ENCODE data around the gene NHERF1. TPM values are rescaled to one million over a fixed set of nuclear protein-coding genes. Genes with fewer than 3 reads are reported as not detected.

NHERF1 gene
- total RNA-seq = 62.9 TPM

- no peaks in the 10 kb centered on the region for H3K9me3 ChIP-seq (ENCODE audit: low read depth, low read length)
- H3K27me3 ChIP-seq (ENCODE audit: insufficient read depth, low read length) = no peaks in the 10 kb centered on the region
- peaks cover 84% of the 10 kb centered on the region for H3K4me1 ChIP-seq (ENCODE audit: insufficient read depth, low read length)
- H3K4me3 ChIP-seq (ENCODE audit: low read length) = peak within 1 kb of the TSS; percentile 98
Observed at GRCh38 chr17:74748529-74749278, at the start of gene NHERF1. TSS of gene NHERF1 (plus strand) at chr17:74748628. CDS start at chr17:74748847, 219 bp downstream.

- no peaks in the 10 kb centered on the region for H3K4me1 ChIP-seq (ENCODE audit: insufficient read depth, low read length)
- no peaks in the 10 kb centered on the region for H3K27me3 ChIP-seq (ENCODE audit: insufficient read depth, low read length)
Observed at GRCh38 chr17:74699236-74699635, 49.2 kb upstream of the NHERF1 start.

GRCh38 chr17:74702116-74702871, 46.1 kb upstream of the NHERF1 start:
- Histone ChIP-seq H3K27me3 (ENCODE audit: insufficient read depth, low read length) (no peaks in the 10 kb centered on the region), H3K4me3 (ENCODE audit: low read length) (no peak overlapping the region), H3K9me3 (ENCODE audit: low read depth, low read length) (no peaks in the 10 kb centered on the region), H3K4me1 (ENCODE audit: insufficient read depth, low read length) (no peaks in the 10 kb centered on the region)

More at GRCh38 chr17:74699236-74699635, 49.2 kb upstream of the NHERF1 start:
- no peak overlapping the region for H3K4me3 ChIP-seq (ENCODE audit: low read length)
- H3K9me3 ChIP-seq (ENCODE audit: low read depth, low read length) = no peaks in the 10 kb centered on the region

GRCh38 chr17:74703311-74703710, 45.1 kb upstream of the NHERF1 start:
- no peaks in the 10 kb centered on the region for H3K9me3 ChIP-seq (ENCODE audit: low read depth, low read length)
- no peak overlapping the region for H3K4me3 ChIP-seq (ENCODE audit: low read length)
- no peaks in the 10 kb centered on the region for H3K27me3 ChIP-seq (ENCODE audit: insufficient read depth, low read length)
- H3K4me1 ChIP-seq (ENCODE audit: insufficient read depth, low read length) = no peaks in the 10 kb centered on the region

- Histone ChIP-seq H3K27me3 (ENCODE audit: insufficient read depth, low read length) (no peaks in the 10 kb centered on the region), H3K4me3 (ENCODE audit: low read length) (no peak overlapping the region), H3K4me1 (ENCODE audit: insufficient read depth, low read length) (peaks cover 3% of the 10 kb centered on the region), H3K9me3 (ENCODE audit: low read depth, low read length) (no peaks in the 10 kb centered on the region)
Observed at GRCh38 chr17:74704544-74704943, 43.9 kb upstream of the NHERF1 start.

- H3K27me3 ChIP-seq (ENCODE audit: insufficient read depth, low read length) = no peaks in the 10 kb centered on the region
- H3K9me3 ChIP-seq (ENCODE audit: low read depth, low read length) = no peaks in the 10 kb centered on the region
- H3K4me1 ChIP-seq (ENCODE audit: insufficient read depth, low read length) = peaks cover 34% of the 10 kb centered on the region
- H3K4me3 ChIP-seq (ENCODE audit: low read length) = peak overlapping the region; percentile 47
Observed at GRCh38 chr17:74711058-74711824, 37.2 kb upstream of the NHERF1 start.

- Histone ChIP-seq H3K27me3 (ENCODE audit: insufficient read depth, low read length) (no peaks in the 10 kb centered on the region), H3K9me3 (ENCODE audit: low read depth, low read length) (no peaks in the 10 kb centered on the region), H3K4me3 (ENCODE audit: low read length) (peak overlapping the region; percentile 47), H3K4me1 (ENCODE audit: insufficient read depth, low read length) (peaks cover 34% of the 10 kb centered on the region)
Observed at GRCh38 chr17:74712301-74712700, 36.1 kb upstream of the NHERF1 start.

- Histone ChIP-seq H3K27me3 (ENCODE audit: insufficient read depth, low read length) (no peaks in the 10 kb centered on the region), H3K4me1 (ENCODE audit: insufficient read depth, low read length) (peaks cover 34% of the 10 kb centered on the region), H3K4me3 (ENCODE audit: low read length) (peak within 1 kb of the TSS; percentile 47), H3K9me3 (ENCODE audit: low read depth, low read length) (no peaks in the 10 kb centered on the region)
Observed at GRCh38 chr17:74712756-74713155, 35.7 kb upstream of the NHERF1 start, which contains the start of gene CD300LF. TSS of gene CD300LF (minus strand) at chr17:74712923. CDS start at chr17:74712866, 57 bp downstream.

GRCh38 chr17:74713171-74713755, 35.2 kb upstream of the NHERF1 start:
- H3K4me1 ChIP-seq (ENCODE audit: insufficient read depth, low read length) = peaks cover 34% of the 10 kb centered on the region
- H3K4me3 ChIP-seq (ENCODE audit: low read length) = no peak overlapping the region
- H3K27me3 ChIP-seq (ENCODE audit: insufficient read depth, low read length) = no peaks in the 10 kb centered on the region
- H3K9me3 ChIP-seq (ENCODE audit: low read depth, low read length) = no peaks in the 10 kb centered on the region

- Histone ChIP-seq H3K4me1 (ENCODE audit: insufficient read depth, low read length) (peaks cover 26% of the 10 kb centered on the region), H3K9me3 (ENCODE audit: low read depth, low read length) (no peaks in the 10 kb centered on the region), H3K27me3 (ENCODE audit: insufficient read depth, low read length) (no peaks in the 10 kb centered on the region), H3K4me3 (ENCODE audit: low read length) (no peak overlapping the region)
Observed at GRCh38 chr17:74715144-74715543, 33.3 kb upstream of the NHERF1 start.

GRCh38 chr17:74720506-74720905, 27.9 kb upstream of the NHERF1 start:
- H3K4me3 ChIP-seq (ENCODE audit: low read length) = no peak overlapping the region
- H3K9me3 ChIP-seq (ENCODE audit: low read depth, low read length) = no peaks in the 10 kb centered on the region
- no peaks in the 10 kb centered on the region for H3K27me3 ChIP-seq (ENCODE audit: insufficient read depth, low read length)
- H3K4me1 ChIP-seq (ENCODE audit: insufficient read depth, low read length) = no peaks in the 10 kb centered on the region

GRCh38 chr17:74722782-74723181, 25.6 kb upstream of the NHERF1 start:
- no peaks in the 10 kb centered on the region for H3K9me3 ChIP-seq (ENCODE audit: low read depth, low read length)
- H3K4me3 ChIP-seq (ENCODE audit: low read length) = no peak overlapping the region
- no peaks in the 10 kb centered on the region for H3K27me3 ChIP-seq (ENCODE audit: insufficient read depth, low read length)
- no peaks in the 10 kb centered on the region for H3K4me1 ChIP-seq (ENCODE audit: insufficient read depth, low read length)

- Histone ChIP-seq H3K4me3 (ENCODE audit: low read length) (no peak overlapping the region), H3K9me3 (ENCODE audit: low read depth, low read length) (no peaks in the 10 kb centered on the region), H3K4me1 (ENCODE audit: insufficient read depth, low read length) (no peaks in the 10 kb centered on the region), H3K27me3 (ENCODE audit: insufficient read depth, low read length) (no peaks in the 10 kb centered on the region)
Observed at GRCh38 chr17:74723891-74724290, 24.5 kb upstream of the NHERF1 start.

- H3K4me3 ChIP-seq (ENCODE audit: low read length) = no peak overlapping the region
- H3K4me1 ChIP-seq (ENCODE audit: insufficient read depth, low read length) = peaks cover 8% of the 10 kb centered on the region
- H3K9me3 ChIP-seq (ENCODE audit: low read depth, low read length) = no peaks in the 10 kb centered on the region
- H3K27me3 ChIP-seq (ENCODE audit: insufficient read depth, low read length) = no peaks in the 10 kb centered on the region
Observed at GRCh38 chr17:74725111-74725510, 23.3 kb upstream of the NHERF1 start.
